Measurements from ENCODE around the gene ASIC4.

- no peak for TF ChIP-seq CTCF (IDR thresholded peaks at IDR 0.05; ENCODE audit: insufficient read depth, low read length)
- TF ChIP-seq REST (IDR thresholded peaks at IDR 0.05; ENCODE audit: insufficient replicate concordance, low read depth), result no peak
- no peak for TF ChIP-seq POLR2AphosphoS5 (IDR thresholded peaks at IDR 0.05; ENCODE audit: low read depth)
Observed at GRCh38 chr2:219571311-219572236, 57.3 kb downstream of the ASIC4 start, which contains the start of gene OBSL1.

Data from HL-60 (cell line).